ENCODE data around the gene UBXN7.

The UBXN7 gene

DNA sequence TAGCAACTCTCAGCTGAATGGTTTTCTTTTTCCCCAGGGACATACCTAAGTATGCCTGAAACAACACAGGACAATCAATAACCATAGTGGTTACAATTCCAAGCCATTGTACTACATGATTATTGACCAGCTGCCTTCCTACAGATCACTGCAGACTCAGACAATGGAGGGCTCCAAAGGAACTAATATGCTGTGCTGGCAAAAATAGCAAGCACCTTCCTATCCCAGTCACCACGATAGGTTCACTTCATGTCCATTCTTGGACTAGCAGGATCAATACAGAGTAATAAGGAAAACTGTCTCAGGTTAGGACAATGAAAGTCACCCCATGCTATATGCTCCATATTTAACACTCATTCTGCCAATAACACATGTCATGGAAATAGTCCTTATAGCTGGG, 76.6 kb downstream of the UBXN7 start:
- TF ChIP-seq, protein P1, sequence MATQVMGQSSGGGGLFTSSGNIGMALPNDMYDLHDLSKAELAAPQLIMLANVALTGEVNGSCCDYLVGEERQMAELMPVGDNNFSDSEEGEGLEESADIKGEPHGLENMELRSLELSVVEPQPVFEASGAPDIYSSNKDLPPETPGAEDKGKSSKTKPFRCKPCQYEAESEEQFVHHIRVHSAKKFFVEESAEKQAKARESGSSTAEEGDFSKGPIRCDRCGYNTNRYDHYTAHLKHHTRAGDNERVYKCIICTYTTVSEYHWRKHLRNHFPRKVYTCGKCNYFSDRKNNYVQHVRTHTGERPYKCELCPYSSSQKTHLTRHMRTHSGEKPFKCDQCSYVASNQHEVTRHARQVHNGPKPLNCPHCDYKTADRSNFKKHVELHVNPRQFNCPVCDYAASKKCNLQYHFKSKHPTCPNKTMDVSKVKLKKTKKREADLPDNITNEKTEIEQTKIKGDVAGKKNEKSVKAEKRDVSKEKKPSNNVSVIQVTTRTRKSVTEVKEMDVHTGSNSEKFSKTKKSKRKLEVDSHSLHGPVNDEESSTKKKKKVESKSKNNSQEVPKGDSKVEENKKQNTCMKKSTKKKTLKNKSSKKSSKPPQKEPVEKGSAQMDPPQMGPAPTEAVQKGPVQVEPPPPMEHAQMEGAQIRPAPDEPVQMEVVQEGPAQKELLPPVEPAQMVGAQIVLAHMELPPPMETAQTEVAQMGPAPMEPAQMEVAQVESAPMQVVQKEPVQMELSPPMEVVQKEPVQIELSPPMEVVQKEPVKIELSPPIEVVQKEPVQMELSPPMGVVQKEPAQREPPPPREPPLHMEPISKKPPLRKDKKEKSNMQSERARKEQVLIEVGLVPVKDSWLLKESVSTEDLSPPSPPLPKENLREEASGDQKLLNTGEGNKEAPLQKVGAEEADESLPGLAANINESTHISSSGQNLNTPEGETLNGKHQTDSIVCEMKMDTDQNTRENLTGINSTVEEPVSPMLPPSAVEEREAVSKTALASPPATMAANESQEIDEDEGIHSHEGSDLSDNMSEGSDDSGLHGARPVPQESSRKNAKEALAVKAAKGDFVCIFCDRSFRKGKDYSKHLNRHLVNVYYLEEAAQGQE (IDR thresholded peaks at IDR 0.05; ENCODE audit: low read depth), result no peak
- TF ChIP-seq, protein P2, sequence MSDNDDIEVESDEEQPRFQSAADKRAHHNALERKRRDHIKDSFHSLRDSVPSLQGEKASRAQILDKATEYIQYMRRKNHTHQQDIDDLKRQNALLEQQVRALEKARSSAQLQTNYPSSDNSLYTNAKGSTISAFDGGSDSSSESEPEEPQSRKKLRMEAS (IDR thresholded peaks at IDR 0.05), result no peak
- no peak for TF ChIP-seq TAF1 (IDR thresholded peaks at IDR 0.05; ENCODE audit: low read depth)
- no peak for TF ChIP-seq FOXM1 (IDR thresholded peaks at IDR 0.05; ENCODE audit: borderline replicate concordance, low read depth)
- no peak for TF ChIP-seq ZBTB7A (IDR thresholded peaks at IDR 0.05; ENCODE audit: low read depth)
- TF ChIP-seq, protein P3, sequence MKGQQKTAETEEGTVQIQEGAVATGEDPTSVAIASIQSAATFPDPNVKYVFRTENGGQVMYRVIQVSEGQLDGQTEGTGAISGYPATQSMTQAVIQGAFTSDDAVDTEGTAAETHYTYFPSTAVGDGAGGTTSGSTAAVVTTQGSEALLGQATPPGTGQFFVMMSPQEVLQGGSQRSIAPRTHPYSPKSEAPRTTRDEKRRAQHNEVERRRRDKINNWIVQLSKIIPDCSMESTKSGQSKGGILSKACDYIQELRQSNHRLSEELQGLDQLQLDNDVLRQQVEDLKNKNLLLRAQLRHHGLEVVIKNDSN (IDR thresholded peaks at IDR 0.05), result no peak
- TF ChIP-seq TCF12 (IDR thresholded peaks at IDR 0.05; ENCODE audit: low read depth), result no peak
- no peak for TF ChIP-seq EGR1 (IDR thresholded peaks at IDR 0.05)
- TF ChIP-seq CREB1 (IDR thresholded peaks at IDR 0.05; ENCODE audit: low read depth), result no peak
- no peak for TF ChIP-seq YY1 (IDR thresholded peaks at IDR 0.05; ENCODE audit: low read depth)
- no peak for TF ChIP-seq CEBPB (IDR thresholded peaks at IDR 0.05)
- no peak for TF ChIP-seq TEAD4 (IDR thresholded peaks at IDR 0.05)
- no peak for TF ChIP-seq NFIC (IDR thresholded peaks at IDR 0.05)
- TF ChIP-seq EP300 (IDR thresholded peaks at IDR 0.05; ENCODE audit: borderline replicate concordance), result no peak

DNA sequence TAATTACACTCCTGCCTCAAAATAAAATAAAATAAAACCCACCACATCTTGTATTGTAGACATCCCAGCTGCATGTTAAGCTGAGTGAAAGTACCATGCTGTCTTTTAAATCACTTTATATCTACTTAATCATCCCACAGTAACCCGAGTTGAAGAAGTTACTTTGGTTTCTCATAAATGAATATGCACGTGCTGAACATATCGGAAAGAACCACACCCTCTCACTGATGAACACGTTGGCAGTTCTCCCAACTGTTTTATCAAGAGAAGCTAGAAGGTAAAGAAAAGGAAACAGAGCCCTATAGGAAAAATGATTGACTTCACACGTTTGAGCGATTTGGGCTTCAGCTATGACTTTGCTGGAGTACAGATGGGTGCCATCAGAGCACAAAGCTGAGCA, 78.1 kb downstream of the UBXN7 start:
- TF ChIP-seq RAD21 (IDR thresholded peaks at IDR 0.05; ENCODE audit: low read depth), result no peak
- TF ChIP-seq TAF1 (IDR thresholded peaks at IDR 0.05; ENCODE audit: low read depth), result no peak
- TF ChIP-seq YY1 (IDR thresholded peaks at IDR 0.05; ENCODE audit: low read depth), result no peak
- TF ChIP-seq FOXM1 (IDR thresholded peaks at IDR 0.05; ENCODE audit: borderline replicate concordance, low read depth), result no peak
- TF ChIP-seq EGR1 (IDR thresholded peaks at IDR 0.05), result no peak
- TF ChIP-seq, protein P1 (IDR thresholded peaks at IDR 0.05; ENCODE audit: low read depth), result no peak
- TF ChIP-seq, protein P3 (IDR thresholded peaks at IDR 0.05), result no peak
- TF ChIP-seq EP300 (IDR thresholded peaks at IDR 0.05; ENCODE audit: borderline replicate concordance), result no peak
- no peak for TF ChIP-seq TEAD4 (IDR thresholded peaks at IDR 0.05)
- no peak for TF ChIP-seq TCF12 (IDR thresholded peaks at IDR 0.05; ENCODE audit: low read depth)
- no peak for TF ChIP-seq NFIC (IDR thresholded peaks at IDR 0.05)
- no peak for TF ChIP-seq CREB1 (IDR thresholded peaks at IDR 0.05; ENCODE audit: low read depth)
- no peak for TF ChIP-seq ZBTB7A (IDR thresholded peaks at IDR 0.05; ENCODE audit: low read depth)
- TF ChIP-seq, protein P2 (IDR thresholded peaks at IDR 0.05), result no peak

DNA sequence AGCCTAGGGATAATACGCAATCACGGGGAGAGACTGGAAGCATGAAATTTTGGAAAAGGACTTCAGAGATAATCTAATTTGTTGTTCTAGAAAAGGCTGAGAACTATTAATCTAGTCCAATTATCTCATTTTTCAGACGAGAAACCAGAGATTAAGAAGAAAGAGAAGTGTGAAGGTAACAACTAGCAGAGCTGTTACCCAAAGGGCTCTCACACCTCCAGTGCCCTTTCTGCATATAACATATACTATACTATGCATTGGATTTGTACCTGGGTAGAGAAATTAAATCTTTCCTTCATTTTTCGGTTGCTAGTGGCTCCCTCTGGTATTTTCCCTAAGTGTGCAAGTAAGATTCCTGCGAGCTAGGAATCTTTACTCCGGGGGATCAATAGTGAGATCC, 80.7 kb downstream of the UBXN7 start:
- TF ChIP-seq TCF12 (IDR thresholded peaks at IDR 0.05; ENCODE audit: low read depth) (no peak), ZBTB7A (IDR thresholded peaks at IDR 0.05; ENCODE audit: low read depth) (no peak), CREB1 (IDR thresholded peaks at IDR 0.05; ENCODE audit: low read depth) (no peak), TEAD4 (IDR thresholded peaks at IDR 0.05) (no peak), FOXM1 (IDR thresholded peaks at IDR 0.05; ENCODE audit: borderline replicate concordance, low read depth) (no peak), RAD21 (IDR thresholded peaks at IDR 0.05; ENCODE audit: low read depth) (no peak), NFIC (IDR thresholded peaks at IDR 0.05) (no peak)
- TF ChIP-seq, protein P1 (IDR thresholded peaks at IDR 0.05; ENCODE audit: low read depth), result no peak
- TF ChIP-seq, protein P3 (IDR thresholded peaks at IDR 0.05), result no peak

DNA sequence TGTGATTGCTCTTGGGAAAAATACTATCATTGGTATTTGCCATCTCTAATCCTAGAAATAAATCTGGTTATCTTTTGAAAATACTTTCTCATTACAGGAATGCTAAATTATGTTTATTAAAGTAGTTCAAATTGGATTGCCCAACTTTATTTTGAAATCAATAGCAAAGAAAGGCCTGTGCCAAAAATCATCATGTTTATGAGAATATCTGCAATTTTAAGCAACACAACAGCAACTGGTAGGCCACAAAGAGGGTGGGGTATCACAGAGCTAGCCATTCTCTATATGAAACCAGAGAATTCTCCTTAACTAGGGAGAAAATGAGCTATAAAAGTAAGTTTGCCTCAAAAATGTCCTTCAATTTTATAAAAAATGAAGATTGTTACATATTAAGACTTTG, 82.2 kb downstream of the UBXN7 start:
- TF ChIP-seq CEBPB (IDR thresholded peaks at IDR 0.05) (no peak), YY1 (IDR thresholded peaks at IDR 0.05; ENCODE audit: low read depth) (no peak), FOXM1 (IDR thresholded peaks at IDR 0.05; ENCODE audit: borderline replicate concordance, low read depth) (no peak)

All from Ishikawa (cell line).